ENCODE data around the gene STARD4.

STARD4 gene

DNA sequence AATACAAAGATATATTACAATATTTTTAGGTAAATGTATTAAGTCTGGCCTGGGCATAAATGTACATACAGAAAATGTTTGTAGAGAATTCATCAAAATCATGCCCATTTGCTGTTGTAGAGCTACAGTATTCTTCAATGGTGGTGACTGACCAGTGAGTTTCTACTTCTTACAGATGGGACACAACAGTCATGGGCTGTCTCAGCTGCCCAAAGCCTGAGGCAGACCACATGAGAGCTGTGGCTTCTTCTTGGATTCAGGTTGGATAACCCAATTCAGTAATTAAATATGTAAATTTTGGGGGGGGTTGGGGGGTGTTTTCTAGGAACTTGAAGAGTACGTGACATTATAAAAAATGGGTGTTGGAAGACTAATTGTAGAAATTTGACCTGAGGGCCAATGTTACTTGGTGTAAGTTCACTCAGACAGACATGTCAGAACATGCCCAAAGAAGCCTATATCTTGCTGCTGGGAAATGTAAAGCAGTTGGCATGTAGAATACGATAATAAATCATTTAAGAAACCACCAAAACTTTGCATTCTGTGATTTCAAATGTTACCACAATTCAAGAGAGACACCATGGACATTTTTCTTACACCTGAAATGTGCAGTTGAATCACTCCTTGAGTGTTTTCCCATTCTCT, 17.9 kb downstream of the STARD4 start:
- TF ChIP-seq, protein P1, sequence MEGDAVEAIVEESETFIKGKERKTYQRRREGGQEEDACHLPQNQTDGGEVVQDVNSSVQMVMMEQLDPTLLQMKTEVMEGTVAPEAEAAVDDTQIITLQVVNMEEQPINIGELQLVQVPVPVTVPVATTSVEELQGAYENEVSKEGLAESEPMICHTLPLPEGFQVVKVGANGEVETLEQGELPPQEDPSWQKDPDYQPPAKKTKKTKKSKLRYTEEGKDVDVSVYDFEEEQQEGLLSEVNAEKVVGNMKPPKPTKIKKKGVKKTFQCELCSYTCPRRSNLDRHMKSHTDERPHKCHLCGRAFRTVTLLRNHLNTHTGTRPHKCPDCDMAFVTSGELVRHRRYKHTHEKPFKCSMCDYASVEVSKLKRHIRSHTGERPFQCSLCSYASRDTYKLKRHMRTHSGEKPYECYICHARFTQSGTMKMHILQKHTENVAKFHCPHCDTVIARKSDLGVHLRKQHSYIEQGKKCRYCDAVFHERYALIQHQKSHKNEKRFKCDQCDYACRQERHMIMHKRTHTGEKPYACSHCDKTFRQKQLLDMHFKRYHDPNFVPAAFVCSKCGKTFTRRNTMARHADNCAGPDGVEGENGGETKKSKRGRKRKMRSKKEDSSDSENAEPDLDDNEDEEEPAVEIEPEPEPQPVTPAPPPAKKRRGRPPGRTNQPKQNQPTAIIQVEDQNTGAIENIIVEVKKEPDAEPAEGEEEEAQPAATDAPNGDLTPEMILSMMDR (IDR thresholded peaks at IDR 0.05; ENCODE audit: low read depth, low read length, missing control alignments), result no peak
- no peak for DNase-seq (ENCODE audit: low read depth)
- H3K4me3 ChIP-seq (ENCODE audit: low read depth, low read length), result no peak overlapping the region

DNA sequence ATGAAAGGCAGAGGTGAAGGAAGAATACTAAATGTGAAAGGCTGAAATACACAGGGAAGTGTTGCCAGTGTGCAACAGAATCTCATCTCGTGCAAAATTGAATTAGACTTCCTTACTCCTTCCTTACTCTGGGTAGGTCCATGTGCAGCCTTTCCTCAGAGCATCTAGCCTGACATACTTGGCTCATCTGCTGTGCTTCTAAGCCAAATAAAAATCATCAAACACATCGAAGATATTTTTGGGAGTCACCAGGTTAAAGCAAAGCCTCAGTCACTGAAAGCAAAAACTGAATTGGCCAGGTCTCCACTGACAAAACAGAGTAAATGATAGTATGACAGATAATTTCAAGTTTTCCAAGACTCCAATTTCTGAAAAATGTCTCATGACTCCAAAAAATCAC, 19.3 kb downstream of the STARD4 start:
- DNase-seq (ENCODE audit: low read depth), result no peak
- TF ChIP-seq, protein P1 (IDR thresholded peaks at IDR 0.05; ENCODE audit: low read depth, low read length, missing control alignments), result no peak
- no peak overlapping the region for H3K4me3 ChIP-seq (ENCODE audit: low read depth, low read length)

DNA sequence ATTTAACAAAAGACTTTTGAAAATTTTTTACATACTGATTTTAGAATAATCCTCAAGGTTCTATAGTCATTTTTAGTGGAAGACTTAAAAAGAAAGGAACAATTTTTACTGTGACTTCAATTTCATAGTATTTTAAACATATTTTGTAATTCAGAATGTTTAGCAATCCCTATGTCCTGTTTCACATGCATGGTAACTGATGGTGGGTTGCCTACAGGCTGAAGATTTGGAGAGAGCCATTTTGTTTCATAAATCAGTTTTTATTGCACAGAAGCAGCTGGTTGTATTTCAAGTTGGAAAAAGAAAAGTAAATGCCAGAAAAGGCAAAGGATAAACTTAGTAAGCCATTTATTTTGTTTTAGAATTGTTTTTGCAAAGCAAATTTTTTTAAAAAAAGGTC, 24.0 kb downstream of the STARD4 start:
- TF ChIP-seq, protein P1 (IDR thresholded peaks at IDR 0.05; ENCODE audit: low read depth, low read length, missing control alignments), result no peak
- DNase-seq (ENCODE audit: low read depth), result no peak
- no peak overlapping the region for H3K4me3 ChIP-seq (ENCODE audit: low read depth, low read length)

DNA sequence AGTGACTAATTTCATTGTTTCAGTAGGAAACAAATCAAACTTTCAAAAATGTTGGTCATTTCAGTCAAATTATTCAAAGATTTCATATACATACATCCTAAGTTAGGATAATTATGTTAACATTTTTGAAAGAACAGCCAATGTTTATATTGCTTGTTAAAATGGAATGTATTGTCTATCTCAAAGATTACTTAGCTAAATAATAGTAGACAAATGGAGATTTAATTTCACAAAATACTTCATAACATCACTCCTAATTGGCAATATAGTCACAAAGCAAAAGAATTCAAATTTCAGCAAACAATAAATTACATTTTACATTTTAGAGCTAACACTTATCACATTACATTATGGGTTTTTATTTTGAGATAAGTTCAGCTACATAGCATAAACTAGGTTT, 25.4 kb downstream of the STARD4 start:
- TF ChIP-seq, protein P1 (IDR thresholded peaks at IDR 0.05; ENCODE audit: low read depth, low read length, missing control alignments), result no peak
- no peak overlapping the region for H3K4me3 ChIP-seq (ENCODE audit: low read depth, low read length)
- DNase-seq (ENCODE audit: low read depth), result no peak

DNA sequence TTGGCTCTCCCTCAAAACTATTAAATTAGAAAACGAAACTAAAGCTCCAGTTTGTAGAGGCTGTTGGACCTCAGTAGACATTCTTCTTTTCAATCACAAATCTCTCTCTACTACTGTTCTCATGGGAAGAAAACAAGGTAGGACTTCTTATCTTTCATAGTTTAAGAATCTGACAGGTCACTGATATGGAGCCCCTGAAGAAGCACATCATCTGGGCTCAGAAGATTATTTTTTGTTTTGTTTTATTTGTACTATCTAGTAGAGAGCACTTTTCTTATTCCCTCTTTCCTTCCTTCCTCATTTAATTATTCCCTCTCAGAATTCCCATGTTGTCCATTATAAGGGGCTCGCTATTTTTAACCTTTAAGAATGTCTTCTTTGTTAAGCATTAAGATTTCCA, 26.3 kb downstream of the STARD4 start:
- no peak overlapping the region for H3K4me3 ChIP-seq (ENCODE audit: low read depth, low read length)
- TF ChIP-seq, protein P1 (IDR thresholded peaks at IDR 0.05; ENCODE audit: low read depth, low read length, missing control alignments), result no peak
- DNase-seq (ENCODE audit: low read depth), result no peak

DNA sequence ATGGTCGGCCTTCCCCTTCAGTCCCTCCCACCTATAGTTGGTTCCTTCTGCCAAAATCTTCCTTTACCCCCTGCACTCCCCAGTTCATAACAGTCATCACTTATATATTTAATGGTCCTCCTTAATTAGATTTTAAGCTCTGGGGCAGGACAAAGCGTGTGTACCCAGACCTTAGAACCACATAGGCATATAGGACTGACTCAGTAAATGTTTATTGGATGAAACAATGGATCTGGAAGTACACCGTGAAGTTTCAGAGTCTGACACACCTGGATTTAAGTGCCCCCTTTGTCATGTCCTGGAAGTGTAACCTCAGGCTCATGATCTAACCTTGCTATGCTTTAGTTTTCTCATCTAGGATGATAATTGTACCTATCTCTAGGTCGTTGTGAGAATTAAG, 32.0 kb downstream of the STARD4 start:
- no peak for DNase-seq (ENCODE audit: low read depth)
- no peak overlapping the region for H3K4me3 ChIP-seq (ENCODE audit: low read depth, low read length)
- TF ChIP-seq, protein P1 (IDR thresholded peaks at IDR 0.05; ENCODE audit: low read depth, low read length, missing control alignments), result no peak

DNA sequence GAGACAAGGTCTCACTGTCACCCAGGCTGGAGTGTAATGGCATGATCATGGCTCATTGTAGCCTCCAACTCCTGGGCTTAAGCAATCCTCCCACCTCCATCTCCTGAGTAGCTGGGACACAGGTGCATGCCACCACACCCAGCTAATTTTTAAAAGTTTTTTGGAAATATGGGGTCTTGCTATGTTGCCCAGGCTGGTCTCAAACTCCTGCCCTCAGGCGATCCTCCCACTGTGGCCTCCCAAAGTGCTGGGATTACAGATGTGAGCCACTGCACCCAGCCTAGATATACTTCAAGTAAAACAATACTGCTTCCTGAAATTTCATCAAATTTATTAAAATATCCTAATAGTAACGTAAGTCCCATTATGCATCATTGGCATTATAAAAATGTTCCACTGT, 33.4 kb downstream of the STARD4 start:
- no peak for DNase-seq (ENCODE audit: low read depth)
- no peak overlapping the region for H3K4me3 ChIP-seq (ENCODE audit: low read depth, low read length)
- TF ChIP-seq, protein P1 (IDR thresholded peaks at IDR 0.05; ENCODE audit: low read depth, low read length, missing control alignments), result no peak

All from GM12864 (cell line).